ENCODE results near the gene OSMR.

GRCh38 chr5:38922199-38922598 lies 76.4 kb downstream of the OSMR start:
- TF ChIP-seq CTCF (IDR thresholded peaks at IDR 0.05) (peak; percentile 93), POLR2AphosphoS5 (IDR thresholded peaks at IDR 0.05; ENCODE audit: low read depth, low read length) (no peak), REST (IDR thresholded peaks at IDR 0.05; ENCODE audit: insufficient read depth in 1 of 2, low read depth in 2 of 2, low read length in 1 of 2) (peak in 1 of 2 experiments; percentile 63; a peak in 1 of 4 replicates), SIN3A (IDR thresholded peaks at IDR 0.05; ENCODE audit: borderline replicate concordance, insufficient read depth, low read depth, low read length) (no peak), TCF7L2 (IDR thresholded peaks at IDR 0.05; ENCODE audit: low read depth, low read length) (no peak)
